GM19043 (cell line): ENCODE data around the gene POGLUT3.

ENCODE experiments used
- ATAC-seq: cut with Tn5 transposase; IDR thresholded peaks from one replicate; pipeline ENCODE4 v1.9.1; 2021; ENCODE audit warnings: low read depth; ENCODE audit not compliant: unreplicated experiment

Gene POGLUT3, protein sequence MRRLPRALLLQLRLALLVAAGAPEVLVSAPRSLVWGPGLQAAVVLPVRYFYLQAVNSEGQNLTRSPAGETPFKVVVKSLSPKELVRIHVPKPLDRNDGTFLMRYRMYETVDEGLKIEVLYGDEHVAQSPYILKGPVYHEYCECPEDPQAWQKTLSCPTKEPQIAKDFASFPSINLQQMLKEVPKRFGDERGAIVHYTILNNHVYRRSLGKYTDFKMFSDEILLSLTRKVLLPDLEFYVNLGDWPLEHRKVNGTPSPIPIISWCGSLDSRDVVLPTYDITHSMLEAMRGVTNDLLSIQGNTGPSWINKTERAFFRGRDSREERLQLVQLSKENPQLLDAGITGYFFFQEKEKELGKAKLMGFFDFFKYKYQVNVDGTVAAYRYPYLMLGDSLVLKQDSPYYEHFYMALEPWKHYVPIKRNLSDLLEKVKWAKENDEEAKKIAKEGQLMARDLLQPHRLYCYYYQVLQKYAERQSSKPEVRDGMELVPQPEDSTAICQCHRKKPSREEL

GRCh38 chr11:108498046-108498815, at the start of gene POGLUT3:
POGLUT3 (minus strand) TSS chr11:108498384; CDS start chr11:108498366, 18 bp downstream.
- ATAC-seq, result peak; percentile 53

DNA sequence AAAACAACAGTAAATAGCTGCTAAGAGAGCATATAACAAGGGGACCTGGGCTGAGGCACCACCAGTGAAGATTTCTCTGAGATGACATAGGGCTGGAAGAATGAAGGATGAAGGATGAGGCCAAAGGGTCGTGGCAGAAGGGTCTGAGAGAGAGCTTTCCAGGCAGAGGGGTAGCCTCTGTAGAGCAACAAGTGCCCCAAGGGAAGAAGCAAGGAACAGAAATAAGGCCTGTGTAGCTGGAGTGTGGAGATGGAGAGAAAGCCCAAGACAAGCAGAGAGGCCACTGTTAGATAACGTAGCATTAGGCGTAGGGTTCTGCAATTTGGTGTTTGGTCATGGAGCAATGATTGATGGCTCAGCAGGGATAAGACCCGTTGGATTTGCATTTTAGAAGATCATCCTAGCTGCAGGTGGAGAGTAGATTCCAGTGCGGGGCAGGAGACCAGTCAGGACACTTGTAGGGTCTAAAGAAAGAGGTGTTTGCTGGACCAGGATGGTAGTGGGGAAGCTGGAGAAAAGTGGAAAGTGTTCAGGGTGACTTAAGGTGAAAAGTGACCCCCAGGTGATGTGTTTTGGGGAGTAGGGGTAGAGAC, 47.8 kb upstream of the POGLUT3 start:
- ATAC-seq, result no peak

- ATAC-seq, result no peak
Observed at GRCh38 chr11:108543316-108543964, 45.3 kb upstream of the POGLUT3 start.

DNA sequence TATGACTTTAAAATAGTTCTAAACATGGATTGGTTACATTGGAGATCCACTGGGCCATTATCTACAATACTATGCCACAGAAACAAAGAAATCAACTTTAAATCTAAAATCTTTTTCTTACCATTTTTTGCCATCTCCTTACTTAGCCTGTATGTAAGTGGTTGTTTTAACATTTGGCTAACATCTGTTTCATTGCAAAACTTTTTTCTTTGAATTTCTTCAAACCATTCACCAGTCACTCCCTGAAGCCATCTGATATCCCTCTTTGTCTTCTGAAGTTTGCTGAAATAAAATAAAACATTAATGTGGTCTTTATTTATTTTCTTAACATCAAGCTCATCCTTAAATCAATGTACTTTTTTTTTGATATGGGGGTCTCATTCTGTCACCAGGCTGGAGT, 43.3 kb upstream of the POGLUT3 start:
- ATAC-seq, result no peak

DNA sequence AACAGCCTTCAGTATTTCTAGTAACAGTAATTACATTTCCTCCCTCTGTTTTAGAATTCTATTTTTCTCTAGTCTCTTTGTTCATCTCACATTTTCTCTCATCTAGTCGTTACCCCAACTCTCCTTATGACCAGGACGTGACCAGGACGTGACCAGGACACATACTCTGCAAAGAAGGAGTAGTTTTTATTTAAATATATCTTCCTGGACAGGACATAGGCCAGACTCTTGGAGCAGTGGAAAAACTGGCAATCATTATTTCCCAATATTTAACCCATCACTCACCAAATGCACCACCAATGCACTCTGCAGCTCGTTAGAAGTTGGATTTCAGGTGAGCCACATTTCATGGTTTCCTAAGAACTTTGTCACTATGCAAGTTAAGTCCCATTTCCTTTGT, 40.3 kb upstream of the POGLUT3 start:
- ATAC-seq, result no peak

- ATAC-seq, result no peak
Observed at GRCh38 chr11:108538022-108538424, 39.8 kb upstream of the POGLUT3 start.

DNA sequence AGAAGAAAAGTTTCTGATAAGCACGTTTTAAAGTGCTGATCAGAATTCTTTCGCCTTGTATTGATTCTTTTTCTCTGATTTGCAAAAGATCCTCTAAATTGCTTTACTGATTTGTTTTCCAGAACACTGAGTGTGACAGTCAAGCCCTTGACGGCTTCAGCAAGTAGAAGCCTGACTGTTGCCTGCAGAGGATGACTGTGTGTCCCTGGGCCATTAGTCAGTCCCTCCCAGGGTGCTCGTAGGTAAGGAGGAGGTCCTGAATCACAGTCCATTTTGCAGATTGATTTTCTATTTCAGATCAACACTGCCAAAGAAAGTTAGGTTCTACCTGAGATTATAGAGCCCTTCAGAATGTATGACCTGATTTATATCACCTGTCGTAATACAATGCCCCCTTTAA, 38.6 kb upstream of the POGLUT3 start:
- no peak for ATAC-seq

GRCh38 chr11:108535384-108535955, 37.3 kb upstream of the POGLUT3 start:
- ATAC-seq, result no peak

DNA sequence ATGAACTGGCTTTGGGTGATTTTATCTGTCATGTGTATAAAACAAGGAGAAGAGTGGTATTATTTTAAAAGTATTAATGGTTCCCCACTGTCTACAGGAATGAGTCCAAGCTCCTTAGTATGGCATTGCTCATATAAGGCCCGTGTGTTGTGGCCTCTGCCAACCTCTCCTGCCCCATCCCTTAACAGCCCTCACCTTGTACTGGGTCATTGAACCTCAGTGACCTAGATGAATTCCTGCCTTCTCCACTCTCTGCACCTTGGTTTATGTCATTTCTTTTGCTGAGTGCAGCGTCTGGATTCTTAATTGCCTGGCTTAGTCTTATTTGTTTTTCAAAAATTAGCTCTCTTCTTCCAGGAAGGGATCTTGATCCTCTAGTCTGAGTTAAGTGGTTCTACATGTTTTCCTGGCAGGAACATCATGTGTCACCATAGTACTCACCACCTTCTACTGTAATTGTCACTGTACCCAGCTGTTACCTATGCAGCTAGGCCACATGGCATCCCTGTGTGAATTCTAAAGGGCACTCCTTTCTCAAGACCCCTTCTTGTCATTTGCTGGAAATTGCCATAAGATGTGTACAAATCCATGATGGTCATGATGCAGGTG, 36.2 kb upstream of the POGLUT3 start:
- ATAC-seq, result no peak

DNA sequence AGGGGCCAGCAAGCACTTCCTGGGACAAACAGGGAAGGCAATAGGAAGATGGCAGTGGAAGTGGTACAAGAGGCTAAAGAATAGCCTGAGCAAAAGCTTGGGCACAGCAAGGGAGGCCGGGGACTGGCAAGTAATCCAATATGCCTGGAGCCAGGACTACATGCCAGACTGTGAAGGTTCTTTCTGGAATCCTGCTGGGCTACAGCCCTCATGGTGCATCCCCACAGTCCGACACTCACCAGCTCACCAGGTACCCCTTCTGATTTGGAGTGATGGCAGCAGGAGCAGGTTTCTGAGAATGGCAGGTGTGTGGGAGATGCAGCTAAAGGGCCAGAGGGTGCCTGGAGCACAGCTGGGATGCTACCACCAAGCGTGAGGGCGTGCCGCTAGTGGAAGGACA, 32.2 kb upstream of the POGLUT3 start:
- ATAC-seq, result no peak

- no peak for ATAC-seq
Observed at GRCh38 chr11:108527382-108527781, 29.2 kb upstream of the POGLUT3 start.

- ATAC-seq, result no peak
Observed at GRCh38 chr11:108525161-108525560, 27.0 kb upstream of the POGLUT3 start.

DNA sequence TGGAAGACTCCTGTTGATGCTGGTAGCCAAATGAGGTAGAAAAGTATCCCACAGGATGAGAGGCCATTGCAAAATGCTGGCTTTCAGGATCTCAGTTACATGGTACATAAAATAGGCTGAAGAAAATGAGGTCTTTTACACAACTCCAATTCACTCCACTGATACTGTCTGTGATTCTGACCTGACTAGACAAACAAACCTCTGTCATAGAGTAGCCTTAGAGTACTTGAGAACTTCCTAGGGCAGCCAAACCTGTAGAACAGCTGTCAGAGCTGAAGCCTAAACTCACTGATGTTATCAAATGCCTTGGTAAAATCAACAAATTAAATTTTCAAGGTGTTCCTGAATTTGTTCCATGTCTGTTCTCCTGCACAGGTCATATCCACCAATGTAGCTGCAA, 26.2 kb upstream of the POGLUT3 start:
- ATAC-seq, result no peak

GRCh38 chr11:108522318-108522717, 24.1 kb upstream of the POGLUT3 start:
- ATAC-seq, result no peak

- no peak for ATAC-seq
Observed at GRCh38 chr11:108518581-108518980, 20.4 kb upstream of the POGLUT3 start.

DNA sequence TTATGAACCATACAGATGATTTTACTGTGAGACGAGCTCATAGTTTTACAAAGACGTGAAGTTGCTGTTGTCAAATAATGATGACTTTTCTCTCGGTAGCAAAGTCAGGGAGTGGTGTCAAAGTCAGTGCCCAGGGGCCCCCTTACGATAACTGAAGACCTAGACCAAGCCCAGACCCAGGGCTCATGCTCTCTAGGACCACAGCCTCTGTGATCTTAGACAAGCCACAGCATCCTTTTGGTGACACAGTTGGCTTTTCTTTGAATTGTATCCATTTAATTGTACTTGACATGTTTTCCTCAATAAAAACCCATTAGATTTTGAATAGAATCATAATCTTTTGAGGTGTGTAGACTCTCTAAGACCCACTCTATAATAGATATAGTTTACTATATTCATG, 17.9 kb upstream of the POGLUT3 start:
- ATAC-seq, result no peak

DNA sequence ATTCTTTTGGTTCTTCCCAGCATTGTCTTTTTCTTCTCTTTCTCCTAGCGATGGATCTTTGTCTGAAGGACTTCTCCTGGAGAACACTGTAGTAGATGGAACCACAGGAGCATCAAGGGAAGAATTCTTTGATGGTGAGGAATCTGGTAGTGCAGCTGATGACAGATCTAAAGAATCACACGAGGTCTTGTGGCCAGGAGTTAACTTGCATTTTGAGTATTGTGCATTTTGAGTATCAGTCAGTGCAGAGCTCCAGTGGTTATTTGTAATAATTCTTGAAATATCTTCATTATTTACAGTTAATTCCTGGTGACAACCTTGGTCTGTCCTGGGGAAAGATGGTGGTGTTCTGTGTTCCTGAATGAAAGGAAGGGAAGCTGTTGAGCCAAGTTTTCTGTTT, 14.5 kb upstream of the POGLUT3 start:
- ATAC-seq, result no peak

GRCh38 chr11:108511851-108512474, 13.8 kb upstream of the POGLUT3 start:
- ATAC-seq, result no peak
